D721Med (cell line): Measurements from ENCODE around the gene MAP2.

Experiments
- DNase-seq: peaks from one replicate; pipeline ENCODE4 v3.0.0; 2011; ENCODE audit warnings: low spot score; ENCODE audit not compliant: insufficient read length
- FAIRE-seq: peaks from 2 replicates; lab custom pipeline; 2011; peaks lifted over from hg19 to GRCh38; lab: Jason Lieb, UNC
- TF ChIP-seq, protein P1 (sequence below): IDR thresholded peaks from 2 replicates; pipeline ENCODE4 v1.5.1; 2012; ENCODE audit warnings: mild to moderate bottlenecking, control low read depth; ENCODE audit not compliant: insufficient read depth; ENCODE audit errors: missing control alignments

The MAP2 gene

GRCh38 chr2:209636076-209636475 is 212.2 kb downstream of the MAP2 start:
- no peak for DNase-seq
- TF ChIP-seq, protein P1, sequence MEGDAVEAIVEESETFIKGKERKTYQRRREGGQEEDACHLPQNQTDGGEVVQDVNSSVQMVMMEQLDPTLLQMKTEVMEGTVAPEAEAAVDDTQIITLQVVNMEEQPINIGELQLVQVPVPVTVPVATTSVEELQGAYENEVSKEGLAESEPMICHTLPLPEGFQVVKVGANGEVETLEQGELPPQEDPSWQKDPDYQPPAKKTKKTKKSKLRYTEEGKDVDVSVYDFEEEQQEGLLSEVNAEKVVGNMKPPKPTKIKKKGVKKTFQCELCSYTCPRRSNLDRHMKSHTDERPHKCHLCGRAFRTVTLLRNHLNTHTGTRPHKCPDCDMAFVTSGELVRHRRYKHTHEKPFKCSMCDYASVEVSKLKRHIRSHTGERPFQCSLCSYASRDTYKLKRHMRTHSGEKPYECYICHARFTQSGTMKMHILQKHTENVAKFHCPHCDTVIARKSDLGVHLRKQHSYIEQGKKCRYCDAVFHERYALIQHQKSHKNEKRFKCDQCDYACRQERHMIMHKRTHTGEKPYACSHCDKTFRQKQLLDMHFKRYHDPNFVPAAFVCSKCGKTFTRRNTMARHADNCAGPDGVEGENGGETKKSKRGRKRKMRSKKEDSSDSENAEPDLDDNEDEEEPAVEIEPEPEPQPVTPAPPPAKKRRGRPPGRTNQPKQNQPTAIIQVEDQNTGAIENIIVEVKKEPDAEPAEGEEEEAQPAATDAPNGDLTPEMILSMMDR = no peak
- FAIRE-seq = peak; percentile 84

DNA sequence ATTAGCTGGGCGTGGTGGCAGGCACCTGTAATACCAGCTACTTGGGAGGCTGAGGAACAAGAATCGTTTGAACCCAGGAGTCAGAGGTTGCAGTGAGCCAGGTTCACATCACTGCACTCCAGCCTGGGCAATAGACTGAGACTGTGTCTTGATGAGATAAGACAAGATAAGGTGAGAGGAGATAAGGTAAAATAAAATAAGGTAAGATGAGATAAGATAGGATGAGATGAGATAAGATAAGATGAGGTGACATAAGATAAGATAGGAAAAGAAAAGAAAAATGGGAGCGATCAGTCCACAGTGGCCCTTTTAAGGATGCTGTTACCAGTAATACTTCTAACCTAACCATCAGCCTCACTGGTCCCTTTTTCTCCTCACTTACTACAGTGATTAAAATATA is 213.4 kb downstream of the MAP2 start:
- FAIRE-seq = no peak
- DNase-seq = no peak
- TF ChIP-seq, protein P1 = no peak

DNA sequence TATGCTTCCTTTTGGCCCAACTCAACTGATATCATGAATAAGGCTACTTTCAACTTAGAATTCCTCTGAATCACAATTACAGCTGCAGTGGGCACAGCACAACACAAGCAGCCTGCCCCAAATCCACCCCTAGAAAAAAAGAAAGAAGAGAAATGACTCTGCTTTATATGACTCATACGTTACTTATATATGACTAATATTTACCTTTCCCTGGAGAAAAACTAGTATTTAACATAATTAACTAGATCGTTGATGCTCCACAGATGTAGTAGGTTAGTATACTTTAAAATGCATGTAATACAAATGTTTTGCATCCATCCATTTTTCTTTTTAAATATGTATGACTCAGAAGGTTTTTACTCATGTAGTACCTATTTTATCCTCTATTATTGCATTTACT is 214.5 kb downstream of the MAP2 start:
- TF ChIP-seq, protein P1 = no peak
- no peak for FAIRE-seq
- no peak for DNase-seq

GRCh38 chr2:209640358-209640757 is 216.5 kb downstream of the MAP2 start:
- TF ChIP-seq, protein P1 = no peak
- FAIRE-seq (peak; percentile 21), DNase-seq (no peak)

DNA sequence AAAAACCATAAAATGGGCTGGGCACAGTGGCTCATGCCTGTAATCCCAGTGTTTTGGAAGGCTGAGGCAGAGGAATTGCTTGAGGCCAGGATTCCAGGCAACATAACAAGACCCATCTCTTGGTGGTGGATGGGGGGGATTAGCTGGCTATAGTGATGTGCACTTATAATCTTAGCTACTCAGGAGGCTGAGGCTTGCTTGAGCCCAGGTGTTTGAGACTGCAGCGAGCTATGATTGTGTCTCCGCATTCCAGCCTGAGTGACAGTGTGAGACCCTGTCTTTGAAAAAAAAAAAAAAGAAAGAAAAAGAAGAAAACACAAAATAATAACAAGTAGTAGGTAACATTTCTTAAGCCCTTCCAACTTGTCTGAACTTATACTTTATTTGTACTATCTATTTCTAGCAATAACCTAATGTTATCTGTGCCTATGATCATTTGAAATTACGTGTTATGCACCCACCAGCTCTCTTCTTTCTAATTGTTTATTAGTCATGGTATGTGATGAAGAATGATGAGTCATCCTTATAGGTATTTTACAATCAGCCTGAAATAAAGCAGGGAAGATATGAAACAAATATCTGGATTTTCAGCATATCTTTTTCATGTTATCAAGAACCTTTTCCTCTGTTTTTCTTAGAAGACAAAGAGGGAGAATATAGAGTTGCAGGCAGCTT is 218.4 kb downstream of the MAP2 start:
- peak; percentile 78 for FAIRE-seq
- DNase-seq = no peak
- TF ChIP-seq, protein P1 = no peak

- FAIRE-seq (no peak), DNase-seq (no peak)
These were observed 221.0 kb downstream of the MAP2 start for GRCh38 chr2:209644842-209645241.

GRCh38 chr2:209648714-209649113 is 224.9 kb downstream of the MAP2 start:
- FAIRE-seq = no peak
- DNase-seq = no peak
- TF ChIP-seq, protein P1 = no peak

More at GRCh38 chr2:209644842-209645241, 221.0 kb downstream of the MAP2 start:
- TF ChIP-seq, protein P1 = no peak
